Common myeloid progenitor, CD34-positive (primary cell): ENCODE measurements around the gene DTNB.

Experiments
- CTCF ChIA-PET: fragments of 350-600 bp; sonication (Branson Sonifier 250); formaldehyde crosslinking; loops from one replicate; lab custom pipeline; 2021; ENCODE audit warnings: antibody characterized with exemption; lab: Charles Lee
- POLR2A ChIA-PET: fragments of 350-600 bp; sonication (Branson Sonifier 250); formaldehyde crosslinking; loops from one replicate; lab custom pipeline; 2021; ENCODE audit warnings: antibody characterized with exemption; lab: Charles Lee
- DNase-seq, 3 donors: peaks; one replicate each; pipeline versions ENCODE4 v3.0.0 to v3.0.0-alpha.2; 2013
- H3K27ac ChIP-seq, 2 experiments: 1 replicate in 1 of 2; 2 replicates in 1 of 2; pipeline ENCODE4 v1.7.0; 2013; ENCODE audit warnings: inconsistent platforms in 2 of 2, low read length in 2 of 2, mild to moderate bottlenecking in 2 of 2, low read depth in 1 of 2, moderate library complexity in 1 of 2; ENCODE audit not compliant: severe bottlenecking in 2 of 2, insufficient read depth in 1 of 2, poor library complexity in 1 of 2
- H3K27me3 ChIP-seq, 5 experiments: replicated peaks in 2 of 5; 1 replicate in 3 of 5; 2 replicates in 2 of 5; pipeline versions ENCODE4 v1.6.1 to v1.7.0; 2013; ENCODE audit warnings: low read length in 4 of 5, mild to moderate bottlenecking in 2 of 5, moderate library complexity in 2 of 5, inconsistent platforms in 1 of 5; ENCODE audit not compliant: insufficient read depth in 5 of 5, control insufficient read depth in 4 of 5
- H3K36me3 ChIP-seq, 4 experiments: 1 replicate in 2 of 4; 2 replicates in 2 of 4; pipeline versions ENCODE4 v1.6.1 to v1.7.0; 2013; ENCODE audit warnings: low read length in 3 of 4, control low read depth in 1 of 4, mild to moderate bottlenecking in 1 of 4; ENCODE audit not compliant: control insufficient read depth in 4 of 4, insufficient read depth in 4 of 4
- H3K4me1 ChIP-seq, 4 experiments: 1 replicate in 3 of 4; 2 replicates in 1 of 4; pipeline versions ENCODE4 v1.6.1 to v1.7.1; 2013; ENCODE audit warnings: low read length in 3 of 4, mild to moderate bottlenecking in 3 of 4, control low read depth in 1 of 4, inconsistent platforms in 1 of 4, moderate library complexity in 1 of 4; ENCODE audit not compliant: control insufficient read depth in 4 of 4, insufficient read depth in 4 of 4; ENCODE audit errors: control extremely low read depth in 1 of 4
- H3K4me3 ChIP-seq, 7 experiments: 1 replicate in 4 of 7; 2 replicates in 3 of 7; pipeline versions ENCODE4 v1.5.1 to v1.7.0; 2013; ENCODE audit warnings: mild to moderate bottlenecking in 7 of 7, low read length in 6 of 7, moderate library complexity in 6 of 7, inconsistent platforms in 2 of 7, low read depth in 2 of 7, control low read depth in 1 of 7; ENCODE audit not compliant: insufficient read depth in 4 of 7, control insufficient read depth in 1 of 7; ENCODE audit errors: extremely low read depth in 1 of 7
- H3K9me3 ChIP-seq, 5 experiments: 1 replicate in 4 of 5; 2 replicates in 1 of 5; pipeline versions ENCODE4 v1.6.1 to v1.7.1; 2013; ENCODE audit warnings: low read length in 4 of 5, mild to moderate bottlenecking in 2 of 5, inconsistent platforms in 1 of 5, low read depth in 1 of 5, moderate library complexity in 1 of 5; ENCODE audit not compliant: control insufficient read depth in 4 of 5, insufficient read depth in 2 of 5; ENCODE audit errors: control extremely low read depth in 1 of 5
- WGBS: methylation state at CpG from one replicate; pipeline ENCODE4 v1.1.5; 2013; ENCODE audit not compliant: insufficient coverage; 5-methylcytosine and 5-hydroxymethylcytosine counted together

DTNB gene

GRCh38 chr2:25331686-25332365 is 341.6 kb downstream of the DTNB start:
- ChIA-PET CTCF (interaction anchor here (0.6 to 1.6 kb wide), 3 partner anchors 7 to 53 kb away, joined by 3 to 5 read pairs (median 3); no protein-coding TSS in a partner anchor), POLR2A (no interaction called here)
- Histone ChIP-seq H3K4me3 (no peak overlapping the region), H3K9me3 (peaks cover 0 to 6% (median 5%) of the 10 kb centered on the region in 5 experiments), H3K4me1 (peaks cover 0 to 19% (median 11%) of the 10 kb centered on the region in 4 experiments), H3K36me3 (peaks cover 5 to 12% (median 10%) of the 10 kb centered on the region in 4 experiments), H3K27ac (no peak overlapping the region), H3K27me3 (no peaks in the 10 kb centered on the region)
- WGBS: 94% methylated on average over 20 of the region's 23 CpGs
- no peak for DNase-seq

GRCh38 chr2:25330937-25331336 is 342.4 kb downstream of the DTNB start:
- H3K4me1 ChIP-seq: peaks cover 0 to 15% (median 7%) of the 10 kb centered on the region in 4 experiments
- no peak overlapping the region for H3K27ac ChIP-seq
- POLR2A ChIA-PET: no interaction called here
- H3K4me3 ChIP-seq: no peak overlapping the region
- CTCF ChIA-PET: interaction anchor here (1.2 to 1.7 kb wide), 4 partner anchors 8 to 22 kb away, joined by 3 to 8 read pairs (median 6); no protein-coding TSS in a partner anchor
- 100% methylated on average over 2 of the region's 4 CpGs for WGBS
- peaks cover 0 to 13% (median 9%) of the 10 kb centered on the region in 5 experiments for H3K9me3 ChIP-seq
- no peaks in the 10 kb centered on the region for H3K27me3 ChIP-seq
- peaks cover 7 to 17% (median 16%) of the 10 kb centered on the region in 4 experiments for H3K36me3 ChIP-seq
- no peak for DNase-seq

- H3K27ac ChIP-seq: no peak overlapping the region
- H3K4me3 ChIP-seq: no peak overlapping the region
- WGBS: 95% methylated on average over 8 of the region's 10 CpGs
- peaks cover 0 to 13% (median 9%) of the 10 kb centered on the region in 5 experiments for H3K9me3 ChIP-seq
- no peaks in the 10 kb centered on the region for H3K27me3 ChIP-seq
- DNase-seq: no peak
- POLR2A ChIA-PET: no interaction called here
- H3K36me3 ChIP-seq: peaks cover 7 to 17% (median 16%) of the 10 kb centered on the region in 4 experiments
- peaks cover 0 to 8% (median 3%) of the 10 kb centered on the region in 4 experiments for H3K4me1 ChIP-seq
- CTCF ChIA-PET: interaction anchor here (1.6 to 1.7 kb wide), 2 partner anchors 14 to 21 kb away, joined by 6 to 8 read pairs; no protein-coding TSS in a partner anchor
Measured at GRCh38 chr2:25330273-25330672, 343.1 kb downstream of the DTNB start.

- Histone ChIP-seq H3K27me3 (no peaks in the 10 kb centered on the region), H3K9me3 (peaks cover 0 to 13% (median 9%) of the 10 kb centered on the region in 5 experiments), H3K36me3 (peaks cover 7 to 17% (median 16%) of the 10 kb centered on the region in 4 experiments), H3K4me1 (no peaks in the 10 kb centered on the region), H3K27ac (no peak overlapping the region), H3K4me3 (no peak overlapping the region)
- WGBS: 97% methylated on average over 19 of the region's 27 CpGs
- ChIA-PET CTCF (interaction anchor here (0.8 to 2.5 kb wide), 4 partner anchors 14 to 197 kb away, joined by 3 to 12 read pairs (median 4); partner anchors contain the start of gene DNMT3A), POLR2A (no interaction called here)
- DNase-seq: no peak
Measured at GRCh38 chr2:25328152-25329085, 345.0 kb downstream of the DTNB start.
